ENCODE results near the gene SIVA1. TPM values are rescaled to one million over a fixed set of nuclear protein-coding genes. Genes with fewer than 3 reads are reported as not detected.

SIVA1 gene
- total and polyA plus RNA-seq, 8 donors = 29.1 to 136 (median 42.6) TPM

DNA sequence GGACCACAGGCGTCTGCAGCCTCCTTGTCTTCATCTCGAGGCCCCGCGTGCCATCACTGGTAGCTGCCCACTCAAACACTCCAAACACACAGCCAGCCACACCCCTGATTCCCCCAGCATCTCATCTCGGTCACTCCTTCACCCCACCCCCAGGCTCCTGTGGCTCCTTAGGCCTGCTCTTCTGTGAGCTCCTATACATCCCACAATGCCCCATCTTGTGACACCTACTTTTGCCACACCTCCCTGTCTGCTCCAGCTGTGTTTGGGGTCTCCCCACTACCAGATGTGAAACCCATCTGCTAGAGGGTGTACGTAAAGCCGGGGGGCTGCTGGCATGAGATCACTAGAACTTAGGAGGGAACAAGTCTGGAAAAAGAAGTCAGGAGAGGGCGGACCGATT is 38.5 kb downstream of the SIVA1 start:
- intact Hi-C loops (cut with DNase I) = no loop called here
- H3K9me3 ChIP-seq = no peaks in the 10 kb centered on the region
- no peaks in the 10 kb centered on the region for H3K27me3 ChIP-seq
- FAIRE-seq (no peak), ATAC-seq (no peak), DNase-seq (no peak)
- H3K36me3 ChIP-seq = peaks cover 0 to 5% (median 0%) of the 10 kb centered on the region in 3 donors
- peaks cover 24 to 33% (median 26%) of the 10 kb centered on the region in 3 donors for H3K4me1 ChIP-seq
- H3K4me3 ChIP-seq = no peak overlapping the region
- 91 to 100% methylated on average over 8 to 9 of the region's 9 CpGs for WGBS, 2 donors
- TF ChIP-seq, protein P1, sequence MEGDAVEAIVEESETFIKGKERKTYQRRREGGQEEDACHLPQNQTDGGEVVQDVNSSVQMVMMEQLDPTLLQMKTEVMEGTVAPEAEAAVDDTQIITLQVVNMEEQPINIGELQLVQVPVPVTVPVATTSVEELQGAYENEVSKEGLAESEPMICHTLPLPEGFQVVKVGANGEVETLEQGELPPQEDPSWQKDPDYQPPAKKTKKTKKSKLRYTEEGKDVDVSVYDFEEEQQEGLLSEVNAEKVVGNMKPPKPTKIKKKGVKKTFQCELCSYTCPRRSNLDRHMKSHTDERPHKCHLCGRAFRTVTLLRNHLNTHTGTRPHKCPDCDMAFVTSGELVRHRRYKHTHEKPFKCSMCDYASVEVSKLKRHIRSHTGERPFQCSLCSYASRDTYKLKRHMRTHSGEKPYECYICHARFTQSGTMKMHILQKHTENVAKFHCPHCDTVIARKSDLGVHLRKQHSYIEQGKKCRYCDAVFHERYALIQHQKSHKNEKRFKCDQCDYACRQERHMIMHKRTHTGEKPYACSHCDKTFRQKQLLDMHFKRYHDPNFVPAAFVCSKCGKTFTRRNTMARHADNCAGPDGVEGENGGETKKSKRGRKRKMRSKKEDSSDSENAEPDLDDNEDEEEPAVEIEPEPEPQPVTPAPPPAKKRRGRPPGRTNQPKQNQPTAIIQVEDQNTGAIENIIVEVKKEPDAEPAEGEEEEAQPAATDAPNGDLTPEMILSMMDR (IDR thresholded peaks at IDR 0.05) = no peak
- H3K27ac ChIP-seq = peak overlapping the region in 2 of 4 donors; percentile 22 to 67

DNA sequence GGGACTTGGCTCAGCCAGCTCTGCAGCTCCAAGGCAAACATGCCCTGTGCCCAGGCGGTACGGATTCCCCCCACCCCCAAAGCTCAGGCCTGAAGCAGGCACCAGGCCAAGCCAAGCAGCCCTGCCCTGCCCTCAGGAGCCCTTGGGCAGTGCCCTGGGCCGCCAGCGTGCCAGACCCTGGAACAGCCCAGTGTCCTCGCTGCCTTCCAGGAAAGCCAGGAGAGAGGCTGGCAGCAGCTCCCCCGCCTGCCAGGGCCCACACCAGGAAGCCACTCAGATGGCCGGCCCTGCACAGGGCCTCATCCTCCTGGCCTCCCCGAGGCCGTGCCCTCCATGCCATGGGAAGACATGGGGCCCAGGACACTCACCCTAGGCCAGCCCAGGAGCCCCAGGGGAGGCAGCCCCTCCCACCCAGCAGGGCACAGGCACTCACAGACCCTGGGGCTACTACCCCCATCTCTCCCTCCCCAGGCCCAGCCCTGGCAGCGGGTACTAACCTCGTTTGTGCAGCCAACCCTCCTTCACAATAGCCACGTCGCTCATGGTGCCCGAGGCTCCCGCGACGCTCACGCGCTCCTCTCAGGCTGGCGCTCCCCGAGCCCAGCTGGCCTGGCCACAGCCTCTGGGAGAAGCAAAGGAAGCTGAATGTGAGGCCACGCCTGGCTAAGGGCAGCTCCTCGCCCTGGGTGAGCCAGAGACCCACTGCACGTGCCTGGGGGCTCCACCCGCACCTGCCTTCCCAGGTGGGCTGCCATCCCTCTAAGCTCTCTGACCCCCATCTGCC is 39.3 kb downstream of the SIVA1 start:
- DNase-seq = peak; percentile 78 to 94 (median 86)
- peak; percentile 65 to 76 (median 66) for ATAC-seq

DNA sequence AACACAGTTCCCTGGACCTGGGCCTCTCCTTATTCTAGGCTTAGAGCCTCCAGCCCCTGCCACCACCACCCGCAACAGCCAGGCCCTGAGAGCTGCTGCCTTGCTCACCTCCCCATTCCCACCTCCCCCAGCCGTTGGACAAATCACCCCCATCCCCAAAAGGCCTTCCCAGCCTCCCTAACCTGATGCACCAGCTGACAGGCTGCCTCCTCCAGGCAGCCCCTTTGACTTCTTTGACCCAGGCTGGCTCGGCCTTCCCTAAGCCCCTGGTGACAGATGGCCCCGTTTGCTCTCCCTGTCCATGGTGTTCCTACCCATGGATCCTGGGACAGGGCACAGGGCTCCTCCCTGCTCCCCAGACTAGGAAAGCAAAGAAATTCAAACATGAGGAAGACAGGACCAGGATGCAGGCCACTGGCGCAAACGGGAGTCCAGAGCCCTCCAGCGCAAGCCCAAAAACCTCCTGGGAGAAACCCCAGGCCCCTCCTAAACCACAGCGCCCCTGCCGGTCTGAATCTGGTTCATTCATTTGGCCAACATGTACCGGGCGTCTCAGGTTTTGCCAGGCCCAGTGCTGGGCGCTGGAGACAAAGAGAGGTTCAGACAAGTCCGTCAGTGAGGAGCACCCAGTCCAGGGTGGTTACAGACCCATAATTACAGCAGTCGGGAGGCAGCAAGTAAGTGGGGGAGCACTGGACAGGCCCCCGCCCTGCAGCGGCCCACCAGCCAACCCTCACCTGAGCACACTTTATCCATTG is 40.2 kb downstream of the SIVA1 start:
- peak in 1 of 6 donors; percentile 22 for DNase-seq
- H3K27ac ChIP-seq = peak overlapping the region in 2 of 4 donors; percentile 22 to 67
- no peak for FAIRE-seq

More for the DNA sequence above, 39.3 kb downstream of the SIVA1 start:
- H3K4me3 ChIP-seq = no peak overlapping the region
- WGBS, 2 donors = 42 to 54% methylated on average over 21 to 25 of the region's 25 CpGs
- H3K4me1 ChIP-seq = peaks cover 24 to 33% (median 26%) of the 10 kb centered on the region in 3 donors
- peak overlapping the region in 3 of 4 donors; percentile 22 to 67 (median 38) for H3K27ac ChIP-seq
- H3K36me3 ChIP-seq = peaks cover 0 to 5% (median 0%) of the 10 kb centered on the region in 3 donors
- no peaks in the 10 kb centered on the region for H3K9me3 ChIP-seq
- TF ChIP-seq, protein P1 (IDR thresholded peaks at IDR 0.05) = no peak
- intact Hi-C loops (cut with DNase I) = no loop called here
- no peaks in the 10 kb centered on the region for H3K27me3 ChIP-seq
- FAIRE-seq = no peak

DNA sequence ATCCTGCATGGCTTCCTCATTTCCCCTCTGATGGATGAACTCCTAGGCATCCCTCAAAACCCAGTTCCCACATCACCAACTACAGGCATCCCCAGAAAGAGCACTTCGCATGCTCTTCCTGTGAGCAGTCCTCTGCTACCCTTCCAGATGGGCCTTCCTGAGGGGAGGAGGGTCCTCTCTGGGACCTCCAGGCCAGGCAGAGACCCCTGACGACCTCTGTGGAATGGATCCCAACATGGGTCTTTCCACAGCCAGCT is 40.7 kb downstream of the SIVA1 start:
- no peaks in the 10 kb centered on the region for H3K9me3 ChIP-seq
- DNase-seq (no peak), ATAC-seq (no peak), FAIRE-seq (no peak)
- 60 to 71% methylated on average over 2 of the region's 2 CpGs for WGBS, 2 donors
- H3K4me1 ChIP-seq = peaks cover 21 to 30% (median 26%) of the 10 kb centered on the region in 3 donors
- H3K36me3 ChIP-seq = peaks cover 0 to 5% (median 0%) of the 10 kb centered on the region in 3 donors
- H3K4me3 ChIP-seq = peak overlapping the region in 2 of 4 donors; percentile 73 to 79
- intact Hi-C loops (cut with DNase I) = no loop called here
- TF ChIP-seq, protein P1 (IDR thresholded peaks at IDR 0.05) = no peak
- no peaks in the 10 kb centered on the region for H3K27me3 ChIP-seq
- H3K27ac ChIP-seq = peak overlapping the region in 1 of 4 donors; percentile 77

More for the DNA sequence above, 40.2 kb downstream of the SIVA1 start:
- TF ChIP-seq, protein P1 (IDR thresholded peaks at IDR 0.05) = no peak
- Histone ChIP-seq H3K4me1 (peaks cover 24 to 33% (median 26%) of the 10 kb centered on the region in 3 donors), H3K36me3 (peaks cover 0 to 5% (median 0%) of the 10 kb centered on the region in 3 donors), H3K4me3 (peak overlapping the region in 1 of 4 donors; percentile 73), H3K9me3 (no peaks in the 10 kb centered on the region), H3K27me3 (no peaks in the 10 kb centered on the region)
- WGBS, 2 donors = 72 to 74% methylated on average over 16 of the region's 16 CpGs
- ATAC-seq = no peak
- intact Hi-C loops (cut with DNase I) = no loop called here
